Keratinocyte (primary cell): ENCODE results near the gene ADPRH. TPM values are rescaled to one million over a fixed set of nuclear protein-coding genes. Genes with fewer than 3 reads are reported as not detected.

Experiments
- DNase-seq: peaks from one replicate; pipeline ENCODE4 v3.0.0-alpha.2; 2011; ENCODE audit warnings: low read depth, missing footprints, low spot score
- FAIRE-seq: peaks from 2 replicates; lab custom pipeline; 2011; peaks lifted over from hg19 to GRCh38; lab: Jason Lieb, UNC
- H2AFZ ChIP-seq: 2 replicates; pipeline ENCODE4 v1.6.0; 2012; ENCODE audit warnings: low read length, control low read depth, inconsistent platforms; ENCODE audit not compliant: control insufficient read depth
- H3K27ac ChIP-seq: 2 replicates; pipeline ENCODE4 v1.5.1; 2011; ENCODE audit warnings: low read length; ENCODE audit not compliant: control insufficient read depth, insufficient read depth
- H3K27me3 ChIP-seq: 3 replicates; pipeline ENCODE4 v1.6.0; 2011; ENCODE audit warnings: low read length; ENCODE audit not compliant: control insufficient read depth, insufficient read depth; ENCODE audit errors: extremely low read depth
- H3K36me3 ChIP-seq, 2 experiments: 2 replicates in 1 of 2; 3 replicates in 1 of 2; pipeline ENCODE4 v1.5.1; 2011; ENCODE audit warnings: low read length in 2 of 2, mild to moderate bottlenecking in 1 of 2; ENCODE audit not compliant: control insufficient read depth in 2 of 2, insufficient read depth in 2 of 2; ENCODE audit errors: extremely low read depth in 1 of 2
- H3K4me1 ChIP-seq: 3 replicates; pipeline ENCODE4 v1.5.1; 2011; ENCODE audit warnings: low read length; ENCODE audit not compliant: control insufficient read depth, insufficient read depth; ENCODE audit errors: extremely low read depth
- H3K4me2 ChIP-seq: 3 replicates; pipeline ENCODE4 v1.6.0; 2011; ENCODE audit warnings: low read depth, low read length; ENCODE audit not compliant: control insufficient read depth, insufficient read depth; ENCODE audit errors: extremely low read depth
- H3K4me3 ChIP-seq, 3 experiments: fragments of 200-600 bp in 1 of 3; sonication (generic) in 1 of 3; 2 replicates in 2 of 3; 3 replicates in 1 of 3; pipeline ENCODE4 v1.5.1; 2011 to 2016; ENCODE audit warnings: low read length in 3 of 3, mild to moderate bottlenecking in 3 of 3, control low read depth in 2 of 3, inconsistent platforms in 1 of 3, low read depth in 1 of 3, mixed read lengths in 1 of 3, mixed run types in 1 of 3, moderate library complexity in 1 of 3; ENCODE audit not compliant: control insufficient read depth in 2 of 3, insufficient read depth in 2 of 3; ENCODE audit errors: extremely low read depth in 1 of 3
- H3K79me2 ChIP-seq: 2 replicates; pipeline ENCODE4 v1.6.0; 2012; ENCODE audit warnings: low read length; ENCODE audit not compliant: control insufficient read depth, insufficient read depth
- H3K9ac ChIP-seq: 3 replicates; pipeline ENCODE4 v1.6.0; 2011; ENCODE audit warnings: low read length; ENCODE audit not compliant: control insufficient read depth, insufficient read depth; ENCODE audit errors: extremely low read depth
- H3K9me1 ChIP-seq: 3 replicates; pipeline ENCODE4 v1.6.0; 2011; ENCODE audit warnings: low read length; ENCODE audit not compliant: control insufficient read depth, insufficient read depth; ENCODE audit errors: extremely low read depth
- H3K9me3 ChIP-seq: 2 replicates; pipeline ENCODE4 v1.5.1; 2012; ENCODE audit warnings: low read depth, low read length; ENCODE audit not compliant: control insufficient read depth
- H4K20me1 ChIP-seq: 3 replicates; pipeline ENCODE4 v1.6.0; 2011; ENCODE audit warnings: low read length; ENCODE audit not compliant: control insufficient read depth, insufficient read depth; ENCODE audit errors: extremely low read depth
- EZH2 ChIP-seq: IDR thresholded peaks from one replicate; pipeline ENCODE4 v1.6.1; 2012; ENCODE audit warnings: inconsistent platforms, mild to moderate bottlenecking, low read length, moderate library complexity
- dilution Hi-C: fragments of 300-500 bp; cut with MboI; formaldehyde crosslinking; loops from one replicate; pipeline ENCODE4 v1.7.0; 2020; ENCODE audit warnings: low sequenced_read_pairs; ENCODE audit not compliant: extremely low pct_ligation_motif_present
- polyA minus RNA-seq, 3 experiments: library from RNA; depleted of rRNA, polyadenylated mRNA; stranded (reverse); fragments of >200 nt; gene quantifications; 1 replicate in 1 of 3; 2 replicates in 1 of 3; 3 replicates in 1 of 3; pipeline ENCODE4 v1.2.3, GENCODE V29; 2011
- polyA plus RNA-seq, 5 experiments: library from polyadenylated mRNA; depleted of rRNA in 3 of 5; stranded (reverse) in 3 of 5; stranded (forward) in 1 of 5; unstranded in 1 of 5; fragments of >200 nt; gene quantifications; 1 replicate in 1 of 5; 2 replicates in 3 of 5; 3 replicates in 1 of 5; pipeline versions ENCODE4 v1.2.1 to v1.2.3, GENCODE V29; 2011 to 2012; ENCODE audit warnings: missing spikeins in 2 of 5, low read depth in 1 of 5, low replicate concordance in 1 of 5
- TF ChIP-seq, protein P1 (sequence below), 3 experiments: IDR thresholded peaks in 1 of 3; conservative IDR thresholded peaks in 1 of 3; optimal IDR thresholded peaks in 1 of 3; 2 replicates in 2 of 3; 3 replicates in 1 of 3; pipeline versions ENCODE3 to v1.5.1; 2011; ENCODE audit warnings: low read length in 3 of 3, mild to moderate bottlenecking in 3 of 3, moderate library complexity in 2 of 3, control low read depth in 1 of 3, inconsistent platforms in 1 of 3; ENCODE audit not compliant: insufficient read depth in 2 of 3; ENCODE audit errors: extremely low read depth in 1 of 3

Gene ADPRH
- polyA plus RNA-seq (0.26 to 0.39 TPM (median 0.35 TPM) in 3 replicates), polyA minus RNA-seq (0.16 to 0.43 TPM in 2 of 3 replicates, not detected in the other)
- 0.11 TPM for polyA plus RNA-seq (2011; ENCODE audit: low read depth)
- polyA plus RNA-seq (2011; cell fraction: cytosol; rRNA removed) = 0.49 and 0.55 TPM in 2 replicates
- 0.43 and 0.65 TPM in 2 replicates for polyA plus RNA-seq (2011; cell fraction: nucleus; rRNA removed)
- polyA plus RNA-seq (2012; ENCODE audit: low replicate concordance) = 0.28 and 0.31 TPM in 2 replicates
- 0.96 TPM for polyA minus RNA-seq (2011; cell fraction: cytosol; rRNA and poly(A)+ RNA removed)
- polyA minus RNA-seq (2011; cell fraction: nucleus; rRNA and poly(A)+ RNA removed) = 0.21 and 0.54 TPM in 2 replicates

DNA sequence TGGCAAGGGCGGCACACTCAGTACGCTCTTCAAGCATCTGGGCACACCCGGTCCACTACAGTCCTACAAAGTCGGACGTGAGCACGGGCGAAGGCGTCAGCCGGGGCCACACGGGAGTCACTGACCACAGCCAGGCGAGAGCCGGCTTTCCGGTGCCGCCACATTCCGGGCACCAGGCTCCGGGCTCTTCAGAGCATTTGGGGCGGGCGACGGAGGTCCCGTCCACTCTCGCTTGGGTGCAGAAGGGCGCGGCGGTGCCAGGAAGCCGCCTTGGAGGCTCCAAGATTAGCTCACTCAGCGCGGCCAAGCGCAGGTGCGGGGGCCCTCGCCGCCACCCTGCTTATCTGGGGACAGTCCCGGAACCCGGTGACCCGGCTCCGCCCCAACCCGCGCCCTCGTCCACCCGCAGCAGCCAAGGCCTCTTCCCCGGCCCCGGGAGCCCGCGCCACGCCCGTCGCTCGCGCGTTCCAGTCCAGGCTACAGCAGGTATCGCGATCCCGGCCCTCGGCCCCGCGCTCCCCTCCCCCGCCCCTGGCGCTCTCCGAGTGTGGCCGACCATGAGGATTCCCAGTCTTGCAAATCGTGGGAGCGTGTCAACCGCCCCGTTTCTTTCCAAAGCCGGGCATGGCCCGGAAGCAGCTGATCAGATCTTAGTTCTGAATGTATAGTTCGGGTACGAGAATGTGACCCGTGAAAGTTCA is at the start of gene ADPRH:
Gene ADPRH (plus strand): TSS at position 127 of the 701 bp plus-strand sequence. CDS start 2,678 bp downstream, outside the sequence.
- Histone ChIP-seq H3K9ac (peak within 1 kb of the TSS; percentile 70), H3K4me3 (peak within 1 kb of the TSS; percentile 50 to 68 (median 67)), H4K20me1 (no peaks in the 10 kb centered on the region), H3K27me3 (no peaks in the 10 kb centered on the region), H2AFZ (peak within 1 kb of the TSS; percentile 90), H3K9me1 (no peaks in the 10 kb centered on the region), H3K36me3 (no peaks in the 10 kb centered on the region), H3K4me1 (peaks cover 5% of the 10 kb centered on the region), H3K27ac (no peak within 1 kb of the TSS), H3K9me3 (no peaks in the 10 kb centered on the region), H3K4me2 (peak within 1 kb of the TSS; percentile 83), H3K79me2 (no peaks in the 10 kb centered on the region)
- dilution Hi-C loops = no loop called here
- DNase-seq (no peak), FAIRE-seq (no peak)
- TF ChIP-seq, protein P1, sequence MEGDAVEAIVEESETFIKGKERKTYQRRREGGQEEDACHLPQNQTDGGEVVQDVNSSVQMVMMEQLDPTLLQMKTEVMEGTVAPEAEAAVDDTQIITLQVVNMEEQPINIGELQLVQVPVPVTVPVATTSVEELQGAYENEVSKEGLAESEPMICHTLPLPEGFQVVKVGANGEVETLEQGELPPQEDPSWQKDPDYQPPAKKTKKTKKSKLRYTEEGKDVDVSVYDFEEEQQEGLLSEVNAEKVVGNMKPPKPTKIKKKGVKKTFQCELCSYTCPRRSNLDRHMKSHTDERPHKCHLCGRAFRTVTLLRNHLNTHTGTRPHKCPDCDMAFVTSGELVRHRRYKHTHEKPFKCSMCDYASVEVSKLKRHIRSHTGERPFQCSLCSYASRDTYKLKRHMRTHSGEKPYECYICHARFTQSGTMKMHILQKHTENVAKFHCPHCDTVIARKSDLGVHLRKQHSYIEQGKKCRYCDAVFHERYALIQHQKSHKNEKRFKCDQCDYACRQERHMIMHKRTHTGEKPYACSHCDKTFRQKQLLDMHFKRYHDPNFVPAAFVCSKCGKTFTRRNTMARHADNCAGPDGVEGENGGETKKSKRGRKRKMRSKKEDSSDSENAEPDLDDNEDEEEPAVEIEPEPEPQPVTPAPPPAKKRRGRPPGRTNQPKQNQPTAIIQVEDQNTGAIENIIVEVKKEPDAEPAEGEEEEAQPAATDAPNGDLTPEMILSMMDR (optimal IDR thresholded peaks at IDR 0.05 in 1 of 3, IDR thresholded peaks at IDR 0.05 in 1 of 3, conservative IDR thresholded peaks at IDR 0.05 in 1 of 3; ENCODE audit: extremely low read depth in 1 of 3, insufficient read depth in 2 of 3, low read length in 3 of 3) = no peak
- TF ChIP-seq EZH2 = no peak

DNA sequence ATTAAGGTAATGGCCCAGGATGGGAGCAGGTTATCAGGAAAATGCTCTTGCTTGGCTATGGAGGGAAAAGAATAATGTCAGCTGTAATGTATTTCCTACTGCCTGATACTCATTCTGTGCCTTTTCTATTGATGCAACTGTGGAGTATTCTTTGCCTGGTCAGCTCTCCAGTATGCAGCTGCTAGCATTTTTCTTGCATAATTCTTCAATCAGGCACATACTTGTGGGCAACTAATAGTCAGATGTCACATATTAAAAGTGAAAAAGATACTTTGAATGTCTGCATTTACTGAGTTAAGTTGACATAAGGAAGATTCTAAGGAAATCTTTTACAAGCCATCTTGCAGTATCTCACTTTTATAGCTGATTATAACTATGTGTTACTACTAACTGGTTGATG is 49.4 kb upstream of the ADPRH start:
- Histone ChIP-seq H2AFZ (no peak overlapping the region), H3K36me3 (peaks cover 0 to 3% of the 10 kb centered on the region in 2 experiments), H4K20me1 (no peaks in the 10 kb centered on the region), H3K9ac (no peak overlapping the region), H3K4me1 (no peaks in the 10 kb centered on the region), H3K27ac (no peak overlapping the region), H3K4me2 (no peak overlapping the region), H3K79me2 (no peaks in the 10 kb centered on the region), H3K4me3 (no peak overlapping the region), H3K9me1 (no peaks in the 10 kb centered on the region), H3K27me3 (no peaks in the 10 kb centered on the region), H3K9me3 (no peaks in the 10 kb centered on the region)
- DNase-seq = no peak
- no peak for FAIRE-seq
- dilution Hi-C loops = no loop called here
- TF ChIP-seq EZH2 = no peak
- TF ChIP-seq, protein P1 (optimal IDR thresholded peaks at IDR 0.05 in 1 of 3, IDR thresholded peaks at IDR 0.05 in 1 of 3, conservative IDR thresholded peaks at IDR 0.05 in 1 of 3; ENCODE audit: extremely low read depth in 1 of 3, insufficient read depth in 2 of 3, low read length in 3 of 3) = no peak
